ENCODE results near the gene DCBLD1.

DCBLD1 gene

DNA sequence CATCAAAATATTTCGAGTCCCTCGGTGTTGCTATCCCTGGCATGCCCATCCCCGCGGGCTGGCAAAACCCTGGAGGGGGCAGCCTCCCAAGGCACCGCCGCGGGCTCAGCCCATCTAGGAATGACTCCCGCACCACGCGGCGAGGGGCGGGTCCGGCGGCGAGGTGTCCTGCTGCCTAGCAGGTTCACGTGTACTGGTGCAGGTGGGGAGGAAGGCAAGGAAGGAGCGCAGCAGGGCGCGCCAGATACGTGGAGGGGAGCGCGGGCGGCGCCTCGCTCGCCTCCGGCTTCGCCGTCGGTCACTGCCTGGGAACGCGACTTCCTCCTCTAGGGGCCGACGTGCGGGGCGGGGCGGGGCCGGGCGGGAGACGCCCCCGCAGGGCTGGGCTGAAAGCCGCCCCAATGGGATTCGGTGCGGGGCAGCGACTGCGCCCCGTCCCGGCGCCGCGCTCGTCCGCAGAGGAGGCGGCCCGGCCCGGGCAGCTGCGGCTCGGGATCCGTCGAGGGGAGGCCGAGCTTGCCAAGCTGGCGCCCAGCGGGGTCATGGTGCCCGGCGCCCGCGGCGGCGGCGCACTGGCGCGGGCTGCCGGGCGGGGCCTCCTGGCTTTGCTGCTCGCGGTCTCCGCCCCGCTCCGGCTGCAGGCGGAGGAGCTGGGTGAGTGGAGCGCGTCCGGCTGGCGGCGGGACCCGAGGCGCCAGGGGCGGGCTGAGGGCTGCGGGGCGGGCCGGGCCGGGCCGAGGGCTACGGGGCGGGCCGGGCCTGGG, at the start of gene DCBLD1:
Gene DCBLD1, plus strand, starts transcription at position 435 of the 764 bp plus-strand sequence. Its CDS starts 108 bp downstream, at position 543.
- ChIA-PET POLR2A (interaction anchor here (1.2 to 3.4 kb wide), 6 partner anchors 11 to 120 kb away, joined by 3 to 22 read pairs (median 4); partner anchors contain the start of gene GOPC), CTCF (interaction anchor here (0.9 to 1.3 kb wide), 4 partner anchors 12 to 122 kb away, joined by 3 to 9 read pairs (median 4); no protein-coding TSS in a partner anchor)
- Histone ChIP-seq H3K27ac (ENCODE audit: extremely low read depth, low read depth, low read length) (peak within 1 kb of the TSS; percentile 73), H3K36me3 (ENCODE audit: control insufficient read depth in 2 of 2, insufficient read depth in 1 of 2, low read length in 2 of 2) (peaks cover 0 to 12% of the 10 kb centered on the region in 2 experiments; a peak in 1 of 3 replicates), H3K4me1 (ENCODE audit: control insufficient read depth, insufficient read depth, low read length) (no peaks in the 10 kb centered on the region), H3K9me3 (ENCODE audit: control insufficient read depth, insufficient read depth, low read depth, low read length) (no peaks in the 10 kb centered on the region), H3K4me3 (ENCODE audit: low read depth, low read length) (peak within 1 kb of the TSS; percentile 85)
- TF ChIP-seq ZNF48 (tag by site-specific recombination; IDR thresholded peaks at IDR 0.05): no peak
- peak; percentile 51 for TF ChIP-seq EGR2 (tag by site-specific recombination; IDR thresholded peaks at IDR 0.05; ENCODE audit: low read depth)
- TF ChIP-seq ZNF404 (tag by site-specific recombination; IDR thresholded peaks at IDR 0.05): no peak
- TF ChIP-seq ZNF701 (tag by site-specific recombination; IDR thresholded peaks at IDR 0.05): no peak
- TF ChIP-seq ZNF513 (tag by site-specific recombination; IDR thresholded peaks at IDR 0.05): no peak
- no peak for TF ChIP-seq ZNF510 (tag by site-specific recombination; IDR thresholded peaks at IDR 0.05; ENCODE audit: insufficient replicate concordance)
- TF ChIP-seq, protein P1, sequence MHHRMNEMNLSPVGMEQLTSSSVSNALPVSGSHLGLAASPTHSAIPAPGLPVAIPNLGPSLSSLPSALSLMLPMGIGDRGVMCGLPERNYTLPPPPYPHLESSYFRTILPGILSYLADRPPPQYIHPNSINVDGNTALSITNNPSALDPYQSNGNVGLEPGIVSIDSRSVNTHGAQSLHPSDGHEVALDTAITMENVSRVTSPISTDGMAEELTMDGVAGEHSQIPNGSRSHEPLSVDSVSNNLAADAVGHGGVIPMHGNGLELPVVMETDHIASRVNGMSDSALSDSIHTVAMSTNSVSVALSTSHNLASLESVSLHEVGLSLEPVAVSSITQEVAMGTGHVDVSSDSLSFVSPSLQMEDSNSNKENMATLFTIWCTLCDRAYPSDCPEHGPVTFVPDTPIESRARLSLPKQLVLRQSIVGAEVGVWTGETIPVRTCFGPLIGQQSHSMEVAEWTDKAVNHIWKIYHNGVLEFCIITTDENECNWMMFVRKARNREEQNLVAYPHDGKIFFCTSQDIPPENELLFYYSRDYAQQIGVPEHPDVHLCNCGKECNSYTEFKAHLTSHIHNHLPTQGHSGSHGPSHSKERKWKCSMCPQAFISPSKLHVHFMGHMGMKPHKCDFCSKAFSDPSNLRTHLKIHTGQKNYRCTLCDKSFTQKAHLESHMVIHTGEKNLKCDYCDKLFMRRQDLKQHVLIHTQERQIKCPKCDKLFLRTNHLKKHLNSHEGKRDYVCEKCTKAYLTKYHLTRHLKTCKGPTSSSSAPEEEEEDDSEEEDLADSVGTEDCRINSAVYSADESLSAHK (tag by site-specific recombination; IDR thresholded peaks at IDR 0.05): no peak; the same call in 1 of the 2 replicates
- TF ChIP-seq ZNF169 (tag by site-specific recombination; IDR thresholded peaks at IDR 0.05): no peak
- no peak for TF ChIP-seq ZNF239 (tag by site-specific recombination; IDR thresholded peaks at IDR 0.05)
- no peak for TF ChIP-seq HOXC10 (CRISPR knock-in tag; IDR thresholded peaks at IDR 0.05)
- peak; percentile 75 for TF ChIP-seq GLIS2 (tag by site-specific recombination; IDR thresholded peaks at IDR 0.05)
- TF ChIP-seq ZNF571 (tag by site-specific recombination; IDR thresholded peaks at IDR 0.05): no peak
- TF ChIP-seq ZNF23 (tag by site-specific recombination; IDR thresholded peaks at IDR 0.05; ENCODE audit: borderline replicate concordance): no peak
- peak; percentile 77 for TF ChIP-seq SP3 (tag by site-specific recombination; IDR thresholded peaks at IDR 0.05)
- TF ChIP-seq KLF7 (tag by site-specific recombination; IDR thresholded peaks at IDR 0.05; ENCODE audit: borderline replicate concordance): peak; percentile 36; the same call in 1 of the 2 replicates
- TF ChIP-seq ZNF785 (tag by site-specific recombination; IDR thresholded peaks at IDR 0.05): no peak
- no peak for TF ChIP-seq ZNF623 (tag by site-specific recombination; IDR thresholded peaks at IDR 0.05)
- TF ChIP-seq ZNF473 (tag by site-specific recombination; IDR thresholded peaks at IDR 0.05): no peak
- no peak for TF ChIP-seq ZNF138 (tag by site-specific recombination; IDR thresholded peaks at IDR 0.05; ENCODE audit: borderline replicate concordance)
- peak; percentile 60; the same call in 1 of the 2 replicates for TF ChIP-seq ZEB2 (tag by site-specific recombination; IDR thresholded peaks at IDR 0.05)
- TF ChIP-seq ZNF426 (tag by site-specific recombination; IDR thresholded peaks at IDR 0.05): no peak
- TF ChIP-seq ZNF596 (tag by site-specific recombination; IDR thresholded peaks at IDR 0.05): peak; percentile 57; the same call in 1 of the 2 replicates
- TF ChIP-seq ZNF157 (tag by site-specific recombination; IDR thresholded peaks at IDR 0.05): no peak
- TF ChIP-seq ZSCAN23 (tag by site-specific recombination; IDR thresholded peaks at IDR 0.05): no peak
- TF ChIP-seq ZNF174 (tag by site-specific recombination; IDR thresholded peaks at IDR 0.05): no peak
- TF ChIP-seq ZNF664 (tag by site-specific recombination; IDR thresholded peaks at IDR 0.05): no peak
- no peak for TF ChIP-seq ZNF830 (tag by site-specific recombination; IDR thresholded peaks at IDR 0.05; ENCODE audit: low read depth)
- no peak for TF ChIP-seq ELK4 (IDR thresholded peaks at IDR 0.05; ENCODE audit: borderline replicate concordance, low read depth, low read length)
- TF ChIP-seq ZBTB6 (tag by site-specific recombination; IDR thresholded peaks at IDR 0.05): no peak
